Colonic mucosa (tissue), 4 donors: Measurements from ENCODE around the gene FRMPD1. TPM values are rescaled to one million over a fixed set of nuclear protein-coding genes. Genes with fewer than 3 reads are reported as not detected.
"Not testable (repeated sequence)": the region's sequence is repeated elsewhere in the genome, so short reads cannot be mapped to it uniquely, and the experiment has no call there.

Experiments used
- DNase-seq: peaks from one replicate; pipeline ENCODE4 v3.0.0-alpha.2; 2020
- H3K27ac ChIP-seq: fragments of 200-600 bp; one replicate; pipeline ENCODE4 v1.8.0; 2021
- H3K27me3 ChIP-seq: fragments of 200-600 bp; one replicate; pipeline ENCODE4 v1.8.0; 2021
- H3K36me3 ChIP-seq: fragments of 200-600 bp; one replicate; pipeline ENCODE4 v1.8.0; 2021
- H3K4me1 ChIP-seq: fragments of 200-600 bp; one replicate; pipeline ENCODE4 v1.8.0; 2021; ENCODE audit warnings: mild to moderate bottlenecking
- H3K4me3 ChIP-seq: fragments of 200-600 bp; one replicate; pipeline ENCODE4 v1.8.0; 2021
- H3K9ac ChIP-seq, 2 donors: one replicate each; pipeline ENCODE4 v1.7.0; 2013; ENCODE audit warnings: control low read depth in 2 of 2, low read depth in 2 of 2, low read length in 2 of 2
- H3K9me3 ChIP-seq: fragments of 200-600 bp; one replicate; pipeline ENCODE4 v1.8.0; 2021
- CTCF ChIP-seq: fragments of 200-600 bp; IDR thresholded peaks from one replicate; pipeline ENCODE4 v1.8.0; 2022; ENCODE audit warnings: antibody characterized with exemption, mild to moderate bottlenecking
- intact Hi-C: fragments of 100-400 bp; cut with DNase I; formaldehyde crosslinking; loops from one replicate; pipeline ENCODE4 v1.14.1; 2022
- total RNA-seq, 2 donors: library from RNA; stranded (reverse); fragmentation: NEBNext Ultra II Directional in 1 of 2; extraction: Animal tissue kit (Norgen Biotek cat#: 25700) in 1 of 2; gene quantifications; one replicate each; pipeline ENCODE4 v1.2.1, GENCODE V29; 2021
- donor health status: healthy.
- donor health status: DM: no; HTN: no; CAD: no.
- donor health status: DM: no; HTN: no; CAD: no.

FRMPD1 gene
- total RNA-seq, 2 donors from 2014 or later = 0.08 to 0.35 TPM

GRCh38 chr9:37745970-37746369, 95.2 kb downstream of the FRMPD1 start:
- Histone ChIP-seq H3K27me3 (no peaks in the 10 kb centered on the region), H3K4me3 (no peak overlapping the region), H3K4me1 (no peaks in the 10 kb centered on the region), H3K27ac (no peak overlapping the region), H3K36me3 (no peaks in the 10 kb centered on the region), H3K9me3 (no peaks in the 10 kb centered on the region), H3K9ac (no peak overlapping the region)
- no peak for DNase-seq
- intact Hi-C loops = no loop called here
- no peak for TF ChIP-seq CTCF

GRCh38 chr9:37746448-37747270, 95.9 kb downstream of the FRMPD1 start:
- H3K36me3 ChIP-seq = no peaks in the 10 kb centered on the region
- no peaks in the 10 kb centered on the region for H3K4me1 ChIP-seq
- H3K4me3 ChIP-seq = no peak overlapping the region
- no peaks in the 10 kb centered on the region for H3K27me3 ChIP-seq
- H3K9ac ChIP-seq = no peak overlapping the region
- H3K27ac ChIP-seq = no peak overlapping the region
- DNase-seq = no peak
- no peaks in the 10 kb centered on the region for H3K9me3 ChIP-seq
- intact Hi-C loops = no loop called here
- no peak for TF ChIP-seq CTCF

GRCh38 chr9:37747271-37747753, 96.6 kb downstream of the FRMPD1 start:
- no peaks in the 10 kb centered on the region for H3K9me3 ChIP-seq
- no peak overlapping the region for H3K4me3 ChIP-seq
- H3K9ac ChIP-seq = no peak overlapping the region
- no peak overlapping the region for H3K27ac ChIP-seq
- intact Hi-C loops = no loop called here
- no peaks in the 10 kb centered on the region for H3K27me3 ChIP-seq
- no peaks in the 10 kb centered on the region for H3K4me1 ChIP-seq
- H3K36me3 ChIP-seq = no peaks in the 10 kb centered on the region
- TF ChIP-seq CTCF = peak; percentile 90
- DNase-seq = peak; percentile 58

DNA sequence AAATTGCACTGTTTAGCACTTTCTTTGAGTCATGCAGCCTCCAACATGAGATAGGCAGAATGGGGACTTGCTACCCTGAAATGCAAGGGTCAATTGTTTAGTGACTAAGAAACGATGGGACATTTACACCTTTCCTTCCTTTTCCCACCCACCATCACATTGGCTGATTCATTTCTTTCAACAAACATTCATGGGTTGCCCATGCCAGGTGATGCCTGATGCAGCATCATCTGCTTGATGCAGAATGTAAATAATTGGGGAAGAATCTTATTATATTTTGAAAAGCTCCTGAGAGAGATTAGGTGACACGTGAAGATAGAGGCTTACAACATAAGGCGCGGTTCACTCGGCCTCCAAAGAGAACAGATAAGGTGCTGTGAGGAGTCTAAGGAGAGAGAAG, 98.4 kb downstream of the FRMPD1 start:
- no peaks in the 10 kb centered on the region for H3K36me3 ChIP-seq
- no peaks in the 10 kb centered on the region for H3K9me3 ChIP-seq
- no peaks in the 10 kb centered on the region for H3K4me1 ChIP-seq
- DNase-seq = no peak
- H3K27ac ChIP-seq = no peak overlapping the region
- no peak for TF ChIP-seq CTCF
- intact Hi-C loops = no loop called here
- H3K4me3 ChIP-seq = no peak overlapping the region
- no peaks in the 10 kb centered on the region for H3K27me3 ChIP-seq
- no peak overlapping the region for H3K9ac ChIP-seq

DNA sequence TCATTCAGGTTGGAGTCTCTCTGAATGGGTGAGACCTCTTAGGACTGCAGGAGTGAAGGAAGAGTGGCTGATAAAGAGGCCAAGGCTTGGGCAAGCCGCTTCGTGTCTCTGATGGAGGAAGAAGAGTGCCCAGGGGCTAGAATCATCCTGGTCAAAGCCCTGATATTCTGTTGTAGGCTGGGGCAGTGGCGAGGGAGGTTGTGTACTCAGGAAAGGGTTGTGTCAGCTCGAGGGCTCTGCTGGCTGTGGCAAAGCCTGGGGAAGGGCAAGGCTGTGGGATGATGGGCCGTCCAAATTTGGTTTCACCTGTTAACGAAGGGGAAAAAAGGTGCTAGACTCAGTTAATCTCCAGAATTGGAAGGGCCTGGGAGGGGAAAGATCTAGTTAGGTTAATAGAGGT, 100.4 kb downstream of the FRMPD1 start:
- no peak for DNase-seq
- Histone ChIP-seq H3K27me3 (no peaks in the 10 kb centered on the region), H3K9ac (no peak overlapping the region), H3K9me3 (no peaks in the 10 kb centered on the region), H3K27ac (no peak overlapping the region), H3K4me1 (peaks cover 4% of the 10 kb centered on the region), H3K36me3 (no peaks in the 10 kb centered on the region), H3K4me3 (no peak overlapping the region)
- TF ChIP-seq CTCF = no peak
- intact Hi-C loops = loop anchor here (10.0 kb wide), 2 partner anchors 154 to 166 kb away; partner anchors contain the start of gene SLC25A51

DNA sequence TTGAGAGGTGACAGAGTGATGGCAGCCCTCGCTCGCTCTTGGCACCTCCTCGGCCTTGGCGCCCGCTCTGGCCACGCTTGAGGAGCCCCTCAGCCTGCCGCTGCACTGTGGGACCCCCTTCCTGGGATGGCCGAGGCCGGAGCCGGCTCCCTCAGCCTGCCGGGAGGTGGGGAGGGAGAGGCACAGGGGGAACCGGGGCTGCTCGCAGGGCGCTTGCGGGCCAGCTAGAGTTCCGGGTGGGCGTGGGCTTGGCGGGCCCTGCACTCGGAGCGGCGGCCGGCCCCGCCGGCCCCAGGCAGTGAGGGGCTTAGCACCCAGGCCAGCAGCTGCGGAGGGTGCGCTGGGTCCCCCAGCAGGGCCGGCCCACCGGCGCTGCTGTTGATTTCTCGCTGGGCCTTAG, 101.0 kb downstream of the FRMPD1 start:
- H3K36me3 ChIP-seq, H3K4me3 ChIP-seq, H3K4me1 ChIP-seq, H3K27me3 ChIP-seq, H3K27ac ChIP-seq, DNase-seq, H3K9ac ChIP-seq, H3K9me3 ChIP-seq: not testable (repeated sequence)
- intact Hi-C loops = loop anchor here (10.0 kb wide), 2 partner anchors 153 to 167 kb away; partner anchors contain the start of gene SLC25A51

- not testable (repeated sequence) for H3K27ac ChIP-seq, H3K9ac ChIP-seq, H3K4me1 ChIP-seq, H3K36me3 ChIP-seq, H3K27me3 ChIP-seq, H3K4me3 ChIP-seq, H3K9me3 ChIP-seq, DNase-seq
- intact Hi-C loops = loop anchor here (10.0 kb wide), 2 partner anchors 153 to 167 kb away; partner anchors contain the start of gene SLC25A51
Measured at GRCh38 chr9:37752112-37752511, 101.4 kb downstream of the FRMPD1 start.
